Progenitor cell of endocrine pancreas (in vitro differentiated cells): ENCODE results near the gene OR2G3. TPM values are rescaled to one million over a fixed set of nuclear protein-coding genes. Genes with fewer than 3 reads are reported as not detected.
A peak's percentile ranks its signal among the peaks of the same experiment; 100 is the strongest.

Experiments used
- DNase-seq: peaks from one replicate; pipeline ENCODE4 v3.0.0; 2021; ENCODE audit warnings: low spot score; ENCODE audit not compliant: unreplicated experiment
- H3K27ac Mint-ChIP-seq: 2 replicates; pipeline ENCODE4 v1.8.0; 2021; ENCODE audit warnings: mild to moderate bottlenecking, moderate library complexity, mixed read lengths
- H3K27me3 Mint-ChIP-seq: 2 replicates; pipeline ENCODE4 v1.8.0; 2021; ENCODE audit warnings: mixed read lengths
- H3K36me3 Mint-ChIP-seq: 2 replicates; pipeline ENCODE4 v1.8.0; 2022; ENCODE audit warnings: mixed read lengths; ENCODE audit not compliant: insufficient read depth
- H3K4me1 Mint-ChIP-seq: 2 replicates; pipeline ENCODE4 v1.8.0; 2021; ENCODE audit warnings: low read depth, mixed read lengths
- H3K4me3 Mint-ChIP-seq: 2 replicates; pipeline ENCODE4 v1.8.0; 2021; ENCODE audit warnings: low read depth, mild to moderate bottlenecking, moderate library complexity, mixed read lengths
- H3K9me3 Mint-ChIP-seq: 2 replicates; pipeline ENCODE4 v1.8.0; 2021; ENCODE audit warnings: low read depth, mixed read lengths
- total RNA-seq: library from RNA; stranded (reverse); gene quantifications from 2 replicates; pipeline ENCODE4 v1.2.1, GENCODE V29; 2021
- TF ChIP-seq, protein P1 (sequence below): fragments of 200-600 bp; sonication (generic); IDR thresholded peaks from one replicate; pipeline ENCODE4 v1.5.0; 2021; ENCODE audit warnings: antibody characterized with exemption, mild to moderate bottlenecking; ENCODE audit not compliant: unreplicated experiment

The OR2G3 gene
- total RNA-seq, 1 donor from 2014 or later: not detected

GRCh38 chr1:247574664-247575063 is 30.7 kb upstream of the OR2G3 start:
- H3K27me3 Mint-ChIP-seq: no peaks in the 10 kb centered on the region
- H3K36me3 Mint-ChIP-seq: no peaks in the 10 kb centered on the region
- no peak overlapping the region for H3K4me3 Mint-ChIP-seq
- TF ChIP-seq, protein P1, sequence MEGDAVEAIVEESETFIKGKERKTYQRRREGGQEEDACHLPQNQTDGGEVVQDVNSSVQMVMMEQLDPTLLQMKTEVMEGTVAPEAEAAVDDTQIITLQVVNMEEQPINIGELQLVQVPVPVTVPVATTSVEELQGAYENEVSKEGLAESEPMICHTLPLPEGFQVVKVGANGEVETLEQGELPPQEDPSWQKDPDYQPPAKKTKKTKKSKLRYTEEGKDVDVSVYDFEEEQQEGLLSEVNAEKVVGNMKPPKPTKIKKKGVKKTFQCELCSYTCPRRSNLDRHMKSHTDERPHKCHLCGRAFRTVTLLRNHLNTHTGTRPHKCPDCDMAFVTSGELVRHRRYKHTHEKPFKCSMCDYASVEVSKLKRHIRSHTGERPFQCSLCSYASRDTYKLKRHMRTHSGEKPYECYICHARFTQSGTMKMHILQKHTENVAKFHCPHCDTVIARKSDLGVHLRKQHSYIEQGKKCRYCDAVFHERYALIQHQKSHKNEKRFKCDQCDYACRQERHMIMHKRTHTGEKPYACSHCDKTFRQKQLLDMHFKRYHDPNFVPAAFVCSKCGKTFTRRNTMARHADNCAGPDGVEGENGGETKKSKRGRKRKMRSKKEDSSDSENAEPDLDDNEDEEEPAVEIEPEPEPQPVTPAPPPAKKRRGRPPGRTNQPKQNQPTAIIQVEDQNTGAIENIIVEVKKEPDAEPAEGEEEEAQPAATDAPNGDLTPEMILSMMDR: no peak
- DNase-seq: no peak
- no peaks in the 10 kb centered on the region for H3K4me1 Mint-ChIP-seq
- no peak overlapping the region for H3K27ac Mint-ChIP-seq
- peaks cover 14% of the 10 kb centered on the region for H3K9me3 Mint-ChIP-seq

- Mint-ChIP-seq H3K36me3 (no peaks in the 10 kb centered on the region), H3K27ac (no peak overlapping the region)
These were observed 28.9 kb upstream of the OR2G3 start for GRCh38 chr1:247576514-247576913.

GRCh38 chr1:247578946-247579460 is 26.4 kb upstream of the OR2G3 start:
- Mint-ChIP-seq H3K36me3 (no peaks in the 10 kb centered on the region), H3K4me3 (no peak overlapping the region), H3K27ac (no peak overlapping the region), H3K27me3 (no peaks in the 10 kb centered on the region), H3K9me3 (no peaks in the 10 kb centered on the region), H3K4me1 (no peaks in the 10 kb centered on the region)
- TF ChIP-seq, protein P1: no peak
- DNase-seq: no peak

More at GRCh38 chr1:247576514-247576913, 28.9 kb upstream of the OR2G3 start:
- H3K9me3 Mint-ChIP-seq: no peaks in the 10 kb centered on the region
- DNase-seq: no peak
- no peaks in the 10 kb centered on the region for H3K4me1 Mint-ChIP-seq
- H3K4me3 Mint-ChIP-seq: no peak overlapping the region
- H3K27me3 Mint-ChIP-seq: no peaks in the 10 kb centered on the region
- TF ChIP-seq, protein P1: peak; percentile 55

GRCh38 chr1:247588060-247588459 is 17.3 kb upstream of the OR2G3 start, which contains the start of gene OR2G2:
Gene OR2G2, plus strand, starts transcription at chr1:247588360. Its CDS starts 0 bp downstream, at chr1:247588360.
- Mint-ChIP-seq H3K36me3 (no peaks in the 10 kb centered on the region), H3K4me3 (no peak within 1 kb of the TSS), H3K9me3 (peaks cover 2% of the 10 kb centered on the region), H3K27ac (no peak within 1 kb of the TSS), H3K4me1 (no peaks in the 10 kb centered on the region), H3K27me3 (no peaks in the 10 kb centered on the region)
- no peak for DNase-seq
- TF ChIP-seq, protein P1: no peak

- Mint-ChIP-seq H3K4me3 (no peak overlapping the region), H3K9me3 (peaks cover 11% of the 10 kb centered on the region), H3K36me3 (no peaks in the 10 kb centered on the region), H3K27me3 (no peaks in the 10 kb centered on the region), H3K4me1 (no peaks in the 10 kb centered on the region), H3K27ac (no peak overlapping the region)
- no peak for DNase-seq
- TF ChIP-seq, protein P1: no peak
These were observed 8.0 kb downstream of the OR2G3 start for GRCh38 chr1:247613405-247613804.
